GM21737 (cell line): ENCODE measurements around the gene MRPS27.

Experiments used
- ATAC-seq: cut with Tn5 transposase; IDR thresholded peaks from one replicate; pipeline ENCODE4 v1.9.1; 2021; ENCODE audit warnings: mild to moderate bottlenecking, moderate library complexity; ENCODE audit not compliant: unreplicated experiment

The MRPS27 gene

GRCh38 chr5:72206160-72206559, 113.9 kb downstream of the MRPS27 start:
- ATAC-seq: no peak

GRCh38 chr5:72205431-72206009, 114.5 kb downstream of the MRPS27 start:
- no peak for ATAC-seq

- no peak for ATAC-seq
These were observed 115.1 kb downstream of the MRPS27 start for GRCh38 chr5:72204946-72205345.

GRCh38 chr5:72203251-72203845, 116.7 kb downstream of the MRPS27 start:
- no peak for ATAC-seq

- no peak for ATAC-seq
These were observed 117.7 kb downstream of the MRPS27 start for GRCh38 chr5:72202331-72202825.

- no peak for ATAC-seq
These were observed 120.4 kb downstream of the MRPS27 start for GRCh38 chr5:72199681-72200080.

GRCh38 chr5:72197393-72197792, 122.6 kb downstream of the MRPS27 start:
- ATAC-seq: no peak

- ATAC-seq: no peak
These were observed 124.5 kb downstream of the MRPS27 start for GRCh38 chr5:72195581-72195980.

- ATAC-seq: peak; percentile 90
These were observed 125.2 kb downstream of the MRPS27 start for GRCh38 chr5:72194846-72195245.

GRCh38 chr5:72191404-72191803, 128.6 kb downstream of the MRPS27 start:
- ATAC-seq: no peak

- ATAC-seq: no peak
These were observed 130.9 kb downstream of the MRPS27 start for GRCh38 chr5:72189146-72189545.

GRCh38 chr5:72188166-72188565, 131.9 kb downstream of the MRPS27 start:
- ATAC-seq: no peak

GRCh38 chr5:72187388-72188075, 132.5 kb downstream of the MRPS27 start:
- ATAC-seq: no peak

GRCh38 chr5:72185496-72186329, 134.3 kb downstream of the MRPS27 start:
- no peak for ATAC-seq

- no peak for ATAC-seq
These were observed 135.6 kb downstream of the MRPS27 start for GRCh38 chr5:72184408-72184807.

GRCh38 chr5:72183101-72183520, 136.9 kb downstream of the MRPS27 start:
- no peak for ATAC-seq

- ATAC-seq: no peak
These were observed 137.4 kb downstream of the MRPS27 start for GRCh38 chr5:72182686-72183085.

GRCh38 chr5:72180925-72181324, 139.1 kb downstream of the MRPS27 start:
- ATAC-seq: no peak

GRCh38 chr5:72179816-72180440, 140.1 kb downstream of the MRPS27 start:
- no peak for ATAC-seq

- no peak for ATAC-seq
These were observed 140.8 kb downstream of the MRPS27 start for GRCh38 chr5:72179028-72179815.
